Endothelial cell of umbilical vein (primary cell): ENCODE results near the gene UPF2.

Source experiments
- CTCF ChIP-seq, 2 donors: IDR thresholded peaks; 1 replicate in 1 of 2; 2 replicates in 1 of 2; pipeline ENCODE4 v1.5.1; 2011; ENCODE audit warnings: low read length in 2 of 2, mild to moderate bottlenecking in 2 of 2, moderate library complexity in 2 of 2, control low read depth in 1 of 2, inconsistent platforms in 1 of 2, low read depth in 1 of 2; ENCODE audit not compliant: insufficient read depth in 1 of 2; ENCODE audit errors: extremely low read depth in 1 of 2
- EZH2 ChIP-seq: IDR thresholded peaks from 2 replicates; pipeline ENCODE4 v1.6.1; 2012; ENCODE audit warnings: borderline replicate concordance, low read depth, mild to moderate bottlenecking, moderate library complexity, low read length, inconsistent platforms; ENCODE audit not compliant: severe bottlenecking

GRCh38 chr10:12088919-12089318, 46.3 kb upstream of the UPF2 start:
- TF ChIP-seq CTCF (IDR thresholded peaks at IDR 0.05; ENCODE audit: extremely low read depth in 1 of 2, insufficient read depth in 1 of 2, low read depth in 1 of 2, low read length in 2 of 2) (no peak), EZH2 (no peak)
